ENCODE data around the gene CAPN13. TPM values are rescaled to one million over a fixed set of nuclear protein-coding genes. Genes with fewer than 3 reads are reported as not detected.

Gene CAPN13
- total RNA-seq (2022; extraction: Qiagen RNA extraction) = 0.06 to 0.14 TPM (median 0.09 TPM) in 5 replicates

GRCh38 chr2:30807249-30807648 is at the start of gene CAPN13:
Gene CAPN13 (minus strand): TSS chr2:30807446. CDS start chr2:30787325, 20,121 bp downstream.

